GM18508 (cell line): ENCODE measurements around the gene KISS1R.
"Not testable (repeated sequence)": the region's sequence is repeated elsewhere in the genome, so short reads cannot be mapped to it uniquely, and the experiment has no call there.

Source experiments
- ATAC-seq: cut with Tn5 transposase; IDR thresholded peaks from one replicate; pipeline ENCODE4 v1.9.1; 2021; ENCODE audit warnings: moderate number of reproducible peaks; ENCODE audit not compliant: insufficient read depth, unreplicated experiment

Gene KISS1R

DNA sequence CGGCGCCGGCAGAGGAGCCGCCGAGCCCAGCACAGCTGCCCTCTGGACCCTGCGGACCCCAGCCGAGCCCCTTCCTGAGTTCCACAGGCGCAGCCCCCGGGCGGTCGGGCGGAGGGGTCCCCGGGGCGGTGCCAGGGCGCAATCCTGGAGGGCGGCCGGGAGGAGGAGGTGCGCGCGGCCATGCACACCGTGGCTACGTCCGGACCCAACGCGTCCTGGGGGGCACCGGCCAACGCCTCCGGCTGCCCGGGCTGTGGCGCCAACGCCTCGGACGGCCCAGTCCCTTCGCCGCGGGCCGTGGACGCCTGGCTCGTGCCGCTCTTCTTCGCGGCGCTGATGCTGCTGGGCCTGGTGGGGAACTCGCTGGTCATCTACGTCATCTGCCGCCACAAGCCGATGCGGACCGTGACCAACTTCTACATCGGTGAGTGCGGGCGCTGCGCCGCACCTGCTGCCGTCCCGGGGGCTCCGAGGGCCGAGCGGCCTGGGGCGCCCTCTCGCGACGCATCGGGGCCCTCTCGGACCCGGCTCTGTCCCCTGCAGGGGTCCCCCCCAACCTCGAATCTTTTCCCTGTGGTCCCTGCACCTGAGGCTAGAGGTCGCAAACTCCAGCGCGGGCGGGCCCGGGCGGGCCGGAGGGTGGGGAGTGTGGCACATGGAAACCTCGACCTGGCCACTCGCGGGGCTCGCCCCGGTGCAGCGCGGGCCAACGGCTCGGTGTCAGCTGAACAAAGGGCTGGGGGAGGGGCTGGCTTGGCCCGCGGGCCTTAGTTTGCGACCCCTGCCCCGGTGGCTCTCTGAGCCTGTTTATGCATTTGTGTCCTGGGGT is at the start of gene KISS1R:
TSS of gene KISS1R (plus strand) at position 11 of the 829 bp plus-strand sequence. CDS start at position 181, 170 bp downstream.
- ATAC-seq = no peak

GRCh38 chr19:867855-868457 is 49.2 kb upstream of the KISS1R start:
- no peak for ATAC-seq

- ATAC-seq = no peak
Observed at GRCh38 chr19:868458-869244, 48.5 kb upstream of the KISS1R start.

GRCh38 chr19:869245-870177 is 47.6 kb upstream of the KISS1R start:
- ATAC-seq = no peak

DNA sequence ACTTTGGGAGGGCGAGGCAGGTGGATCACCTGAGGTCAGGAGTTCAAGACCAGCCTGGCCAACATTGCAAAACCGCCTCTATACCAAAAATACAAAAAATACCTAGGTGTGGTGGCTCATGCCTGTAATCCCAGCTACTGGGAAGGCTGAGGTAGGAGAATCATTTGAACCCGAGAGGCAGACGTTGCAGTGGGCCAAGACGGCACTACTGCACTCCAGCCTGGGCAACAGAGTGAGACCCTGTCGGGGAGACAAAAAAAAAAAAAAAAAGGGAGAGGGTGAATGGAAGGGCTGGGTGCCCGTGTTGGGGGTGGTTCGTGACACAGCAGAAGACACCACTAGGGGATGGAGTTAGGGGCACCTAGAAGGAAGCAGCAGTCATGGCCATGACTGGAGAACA is 46.8 kb upstream of the KISS1R start:
- ATAC-seq = no peak

DNA sequence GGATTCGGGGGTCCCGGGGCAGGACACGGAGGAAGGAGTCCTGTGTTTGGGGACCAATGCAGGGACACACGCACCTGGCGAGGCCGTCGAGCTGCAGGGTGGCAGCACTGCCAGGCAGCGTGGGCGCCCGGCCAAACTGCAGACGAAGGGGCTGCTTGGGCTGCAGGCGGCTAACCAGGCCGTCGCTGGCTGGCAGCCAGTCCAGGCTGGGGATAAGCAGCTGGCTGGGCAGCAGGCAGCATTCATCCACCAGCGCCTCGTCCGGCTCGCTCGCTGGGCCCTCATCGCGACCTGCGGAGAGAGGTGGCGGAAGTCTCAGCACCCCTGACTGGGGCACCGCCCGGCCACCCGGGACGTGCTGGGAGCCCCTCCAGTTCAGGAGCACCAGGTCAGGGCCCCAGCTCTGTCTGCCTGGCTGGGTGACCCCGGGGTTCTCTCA is 46.2 kb upstream of the KISS1R start:
- no peak for ATAC-seq

DNA sequence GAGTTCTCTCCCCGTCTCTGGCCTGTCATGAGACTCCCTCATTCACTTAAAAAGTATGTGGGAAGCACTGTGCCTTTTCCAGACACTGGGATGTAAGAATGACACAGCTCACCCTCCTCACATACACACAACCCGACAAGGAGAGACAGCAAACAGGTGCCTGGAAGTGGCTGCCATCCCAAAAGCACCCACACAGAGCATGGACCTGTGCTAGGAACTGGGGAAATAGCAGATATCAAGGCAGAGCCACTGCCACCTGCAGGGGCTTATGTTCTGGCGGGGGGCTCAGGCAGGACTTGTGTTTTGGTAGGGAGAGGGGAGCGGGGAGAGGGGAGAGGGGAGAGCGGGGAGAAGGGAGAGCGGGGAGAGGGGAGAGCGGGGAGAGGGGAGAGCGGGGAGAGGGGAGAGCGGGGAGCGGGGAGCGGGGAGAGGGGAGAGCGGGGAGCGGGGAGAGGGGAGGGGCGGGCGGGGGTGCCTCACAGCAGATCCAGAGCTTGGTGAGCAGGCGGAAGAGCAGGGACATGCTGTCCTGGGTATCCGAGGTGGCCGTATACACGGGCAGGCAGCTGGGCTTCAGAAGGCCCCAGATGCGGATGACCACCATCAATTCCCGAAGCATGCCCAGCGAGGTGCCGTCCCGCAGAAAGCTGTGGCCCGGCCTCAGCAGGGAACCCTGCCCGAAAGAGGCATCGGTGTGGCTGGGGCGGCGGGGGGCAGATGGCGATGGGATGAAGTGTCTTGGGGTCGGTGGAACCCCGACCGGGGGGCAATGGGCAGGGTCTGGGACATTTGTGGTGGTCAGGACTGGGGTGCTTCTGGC is 45.5 kb upstream of the KISS1R start:
- ATAC-seq = no peak

DNA sequence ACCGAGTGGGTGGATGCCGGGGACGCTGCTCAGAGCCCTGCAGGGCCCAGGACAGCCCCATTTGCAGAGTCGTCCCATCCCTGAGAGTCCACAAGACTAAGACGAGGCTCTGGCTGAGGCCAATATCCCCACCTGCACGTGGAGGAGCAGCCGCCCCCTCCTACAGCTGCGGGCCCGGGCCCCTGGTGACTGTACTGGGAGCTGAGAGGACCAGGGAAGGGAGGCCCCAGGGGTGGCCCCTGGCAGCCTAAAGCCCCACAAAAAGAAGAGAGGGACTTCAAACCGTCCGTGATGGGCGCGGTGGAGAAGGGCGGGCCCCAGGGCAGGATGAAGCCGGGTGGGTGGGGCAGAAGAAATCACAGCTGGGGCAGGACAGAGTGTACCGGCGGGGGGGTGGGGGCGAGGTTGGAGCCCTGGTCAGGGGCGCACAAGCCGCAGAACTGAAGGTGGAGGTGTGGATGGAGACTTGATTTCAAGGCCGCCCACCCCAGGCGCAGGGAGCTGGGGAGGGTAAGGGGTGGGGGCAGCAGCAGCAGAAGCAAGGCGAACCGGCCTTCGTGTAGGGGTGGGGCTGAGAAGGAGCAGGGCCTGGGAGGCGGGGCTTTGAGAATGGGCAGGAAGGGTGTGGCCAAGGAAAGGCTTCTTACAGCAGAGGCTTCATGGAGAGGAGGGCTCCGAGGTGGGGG is 44.7 kb upstream of the KISS1R start:
- no peak for ATAC-seq

DNA sequence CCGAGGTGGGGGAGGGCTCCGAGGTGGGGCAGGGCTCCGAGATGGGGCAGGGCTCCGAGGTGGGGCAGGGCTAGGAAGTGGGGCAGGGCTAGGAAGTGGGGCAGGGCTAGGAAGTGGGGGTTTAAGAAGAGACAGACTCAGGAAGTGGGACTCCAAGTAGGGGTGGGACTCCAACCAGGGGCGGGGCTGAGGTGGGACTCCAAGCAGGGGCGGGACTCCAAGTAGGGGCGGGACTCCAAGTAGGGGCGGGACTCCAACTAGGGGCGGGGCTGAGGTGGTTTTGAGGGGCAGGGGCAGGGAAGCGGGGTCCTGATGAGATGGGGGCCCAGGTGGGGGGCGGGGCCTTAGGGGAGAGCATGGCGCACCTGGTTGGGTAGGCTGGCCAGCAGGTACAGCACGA is 44.0 kb upstream of the KISS1R start:
- ATAC-seq = no peak

DNA sequence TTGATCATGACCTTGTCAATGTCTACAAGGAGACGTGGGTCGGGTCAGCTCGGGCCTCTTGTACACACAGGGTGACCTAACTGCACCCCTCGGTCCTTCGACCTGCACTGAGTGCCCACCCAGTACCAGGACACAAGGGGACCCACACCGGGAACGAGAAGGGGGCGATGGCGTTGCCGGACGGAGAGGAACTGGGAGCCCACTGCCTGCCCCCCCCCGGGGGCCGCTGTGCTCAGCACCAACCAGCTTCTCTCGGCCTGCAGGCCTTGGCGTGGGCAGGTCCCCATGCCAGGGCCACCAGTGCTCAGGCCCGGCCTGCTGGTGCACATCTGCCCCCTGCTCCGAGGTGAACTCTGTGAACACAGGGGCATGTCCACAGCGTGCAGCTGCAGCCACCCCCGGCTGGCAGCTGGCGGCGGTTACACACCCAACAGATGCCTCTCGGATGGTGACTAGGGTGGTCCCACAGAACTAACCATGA is 43.5 kb upstream of the KISS1R start:
- no peak for ATAC-seq

- ATAC-seq = no peak
Observed at GRCh38 chr19:875265-875879, 41.8 kb upstream of the KISS1R start.

DNA sequence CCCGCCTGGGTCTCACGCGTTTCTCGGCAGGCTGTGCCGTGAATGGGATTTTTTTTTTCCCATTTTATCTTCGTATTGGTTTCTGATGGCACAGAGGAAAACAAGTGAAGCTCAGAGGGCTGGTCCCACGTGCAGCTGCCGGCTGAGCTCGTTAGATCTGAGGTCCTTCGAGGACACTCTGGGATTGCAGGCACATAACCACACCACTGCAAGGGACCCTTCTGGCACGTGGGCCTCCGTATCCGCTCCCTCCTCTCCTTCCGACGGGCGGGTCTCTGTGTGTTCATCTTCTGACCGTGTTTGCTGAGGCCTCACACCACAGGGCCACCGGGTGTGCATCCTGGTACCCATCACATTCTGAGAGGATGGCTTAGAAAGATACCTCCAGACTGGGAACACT is 41.0 kb upstream of the KISS1R start:
- ATAC-seq = no peak

DNA sequence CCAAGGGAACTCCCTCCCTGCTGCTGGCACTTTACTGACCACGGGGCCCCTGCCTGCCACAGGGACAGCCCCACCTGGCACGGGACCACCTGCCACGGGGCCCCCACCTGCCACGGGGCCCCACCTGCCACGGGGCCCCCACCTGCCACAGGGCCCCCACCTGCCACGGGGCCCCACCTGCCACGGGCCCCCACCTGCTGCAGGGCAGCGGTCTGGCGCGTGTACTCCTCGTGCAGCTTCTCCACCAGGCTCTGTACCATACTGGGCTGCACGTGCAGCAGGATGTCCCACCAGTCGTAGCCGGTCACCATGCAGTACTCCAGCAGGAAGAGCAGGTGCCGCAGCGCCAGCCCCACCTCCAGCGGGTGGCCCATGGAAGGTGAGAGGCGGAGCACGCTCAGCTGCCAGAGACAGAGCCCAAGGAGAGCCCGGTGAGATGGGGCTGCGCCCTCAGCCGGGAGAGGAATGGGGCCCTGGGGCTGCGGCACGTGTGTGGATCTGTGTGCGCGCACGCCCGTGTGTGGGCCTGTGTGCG is 40.3 kb upstream of the KISS1R start:
- no peak for ATAC-seq

- not testable (repeated sequence) for ATAC-seq
Observed at GRCh38 chr19:877992-878660, 39.0 kb upstream of the KISS1R start.

- ATAC-seq = not testable (repeated sequence)
Observed at GRCh38 chr19:878751-879561, 38.2 kb upstream of the KISS1R start.

GRCh38 chr19:879711-880438 is 37.3 kb upstream of the KISS1R start:
- no peak for ATAC-seq
